Stimulated activated CD4-positive, alpha-beta T cell treated with anti-CD3 and anti-CD28 coated beads, Interleukin-1b, Interleukin-23, amount 100 ng/mL, for 48 hours (primary cell): ENCODE results near the gene TRAPPC2.

Source experiments
- DNase-seq: peaks from one replicate; pipeline ENCODE4 v3.0.0-alpha.2; 2020

Gene TRAPPC2

GRCh38 chrX:13734278-13735172 is at the start of gene TRAPPC2, which contains the start of gene OFD1:
TRAPPC2 (minus strand) TSS chrX:13734620; CDS start chrX:13719963, 14,657 bp downstream.
OFD1 (plus strand) TSS chrX:13734748; CDS start chrX:13735072, 324 bp downstream.
- peak; percentile 90 for DNase-seq

GRCh38 chrX:13780868-13781427 is 46.5 kb upstream of the TRAPPC2 start:
- no peak for DNase-seq

- peak; percentile 2 for DNase-seq
Observed at GRCh38 chrX:13778916-13779315, 44.5 kb upstream of the TRAPPC2 start.

GRCh38 chrX:13776387-13776786 is 42.0 kb upstream of the TRAPPC2 start:
- no peak for DNase-seq

- DNase-seq, result no peak
Observed at GRCh38 chrX:13775837-13776236, 41.4 kb upstream of the TRAPPC2 start.

- DNase-seq, result no peak
Observed at GRCh38 chrX:13774696-13775095, 40.3 kb upstream of the TRAPPC2 start.

GRCh38 chrX:13770013-13770535 is 35.7 kb upstream of the TRAPPC2 start:
- no peak for DNase-seq

- DNase-seq, result no peak
Observed at GRCh38 chrX:13768939-13769338, 34.5 kb upstream of the TRAPPC2 start.

GRCh38 chrX:13764765-13765164 is 30.3 kb upstream of the TRAPPC2 start:
- DNase-seq, result no peak

- DNase-seq, result no peak
Observed at GRCh38 chrX:13764281-13764680, 29.9 kb upstream of the TRAPPC2 start.

GRCh38 chrX:13763489-13763888 is 29.1 kb upstream of the TRAPPC2 start:
- DNase-seq, result no peak

GRCh38 chrX:13761606-13762414 is 27.4 kb upstream of the TRAPPC2 start:
- DNase-seq, result no peak

- no peak for DNase-seq
Observed at GRCh38 chrX:13760426-13760825, 26.0 kb upstream of the TRAPPC2 start.

GRCh38 chrX:13759152-13759718 is 24.8 kb upstream of the TRAPPC2 start:
- DNase-seq, result no peak

- no peak for DNase-seq
Observed at GRCh38 chrX:13756381-13756780, 22.0 kb upstream of the TRAPPC2 start.

GRCh38 chrX:13755254-13755653 is 20.8 kb upstream of the TRAPPC2 start:
- no peak for DNase-seq

GRCh38 chrX:13754765-13755164 is 20.3 kb upstream of the TRAPPC2 start:
- DNase-seq, result no peak

GRCh38 chrX:13752646-13753045 is 18.2 kb upstream of the TRAPPC2 start:
- DNase-seq, result no peak

- no peak for DNase-seq
Observed at GRCh38 chrX:13752141-13752540, 17.7 kb upstream of the TRAPPC2 start.

GRCh38 chrX:13750812-13751211 is 16.4 kb upstream of the TRAPPC2 start:
- DNase-seq, result no peak

- no peak for DNase-seq
Observed at GRCh38 chrX:13750204-13750603, 15.8 kb upstream of the TRAPPC2 start.

- DNase-seq, result no peak
Observed at GRCh38 chrX:13748486-13748885, 14.1 kb upstream of the TRAPPC2 start.

GRCh38 chrX:13747836-13748235 is 13.4 kb upstream of the TRAPPC2 start:
- DNase-seq, result no peak
